SW 1271 (cell line): ENCODE measurements around the gene OXSR1.
"Not testable (repeated sequence)": the region's sequence is repeated elsewhere in the genome, so short reads cannot be mapped to it uniquely, and the experiment has no call there.

ENCODE experiments used
- DNase-seq, 2 experiments: peaks; one replicate each; lab custom pipeline; 2025; lab: John Stamatoyannopoulos, UW

OXSR1 gene

DNA sequence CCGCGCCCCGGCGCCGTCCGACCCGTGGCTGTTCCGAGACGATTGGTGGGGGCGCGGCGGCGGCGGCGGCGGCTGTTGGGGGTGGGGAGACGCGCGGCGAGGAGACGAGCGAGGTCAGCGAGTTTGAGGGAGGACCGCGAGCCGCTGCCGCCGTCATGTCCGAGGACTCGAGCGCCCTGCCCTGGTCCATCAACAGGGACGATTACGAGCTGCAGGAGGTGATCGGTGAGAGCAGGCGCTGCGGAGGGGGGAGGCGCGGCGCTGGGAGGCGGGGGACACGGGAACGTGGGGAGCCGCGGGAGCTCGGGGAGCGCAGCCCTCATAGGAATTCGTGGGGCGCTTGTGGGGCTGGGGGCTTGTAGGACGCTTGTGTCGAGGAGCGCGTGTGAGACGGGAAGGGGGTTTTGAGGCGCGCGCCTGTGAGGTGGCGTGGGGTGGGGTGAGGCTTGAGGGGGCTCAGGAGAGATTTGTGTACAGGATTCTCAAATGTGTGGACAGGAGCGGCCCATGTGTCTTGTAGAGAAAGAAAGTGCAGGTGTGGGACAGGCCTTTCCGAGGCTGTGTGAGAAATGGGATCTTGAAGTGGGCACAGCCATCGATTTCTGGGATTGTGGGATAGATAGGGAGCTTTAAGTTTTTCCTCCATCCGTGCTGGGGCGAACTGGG is 518 bp downstream of the OXSR1 start:
- peak in 1 of 2 experiments; percentile 82 for DNase-seq

DNA sequence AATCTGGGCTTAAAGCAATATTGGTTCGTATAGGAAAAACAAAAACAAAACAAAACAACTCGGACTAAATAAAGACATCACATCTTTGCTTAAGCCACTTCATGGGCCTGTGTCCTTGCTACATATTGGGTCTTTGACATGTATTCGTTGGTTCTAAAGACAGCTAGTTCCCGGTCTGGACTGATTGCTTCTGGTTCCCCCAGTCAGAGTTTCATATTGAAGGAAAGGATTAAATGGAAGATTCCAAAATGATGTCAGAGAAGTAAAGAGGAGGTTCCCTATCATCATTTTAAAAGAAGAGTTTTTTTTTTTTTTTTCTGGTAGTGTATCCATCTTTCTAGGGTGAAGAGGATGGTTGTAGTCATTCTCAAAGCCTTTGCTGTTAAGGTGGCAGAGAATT is 2.3 kb downstream of the OXSR1 start:
- DNase-seq, result peak in 1 of 2 experiments; percentile 17

DNA sequence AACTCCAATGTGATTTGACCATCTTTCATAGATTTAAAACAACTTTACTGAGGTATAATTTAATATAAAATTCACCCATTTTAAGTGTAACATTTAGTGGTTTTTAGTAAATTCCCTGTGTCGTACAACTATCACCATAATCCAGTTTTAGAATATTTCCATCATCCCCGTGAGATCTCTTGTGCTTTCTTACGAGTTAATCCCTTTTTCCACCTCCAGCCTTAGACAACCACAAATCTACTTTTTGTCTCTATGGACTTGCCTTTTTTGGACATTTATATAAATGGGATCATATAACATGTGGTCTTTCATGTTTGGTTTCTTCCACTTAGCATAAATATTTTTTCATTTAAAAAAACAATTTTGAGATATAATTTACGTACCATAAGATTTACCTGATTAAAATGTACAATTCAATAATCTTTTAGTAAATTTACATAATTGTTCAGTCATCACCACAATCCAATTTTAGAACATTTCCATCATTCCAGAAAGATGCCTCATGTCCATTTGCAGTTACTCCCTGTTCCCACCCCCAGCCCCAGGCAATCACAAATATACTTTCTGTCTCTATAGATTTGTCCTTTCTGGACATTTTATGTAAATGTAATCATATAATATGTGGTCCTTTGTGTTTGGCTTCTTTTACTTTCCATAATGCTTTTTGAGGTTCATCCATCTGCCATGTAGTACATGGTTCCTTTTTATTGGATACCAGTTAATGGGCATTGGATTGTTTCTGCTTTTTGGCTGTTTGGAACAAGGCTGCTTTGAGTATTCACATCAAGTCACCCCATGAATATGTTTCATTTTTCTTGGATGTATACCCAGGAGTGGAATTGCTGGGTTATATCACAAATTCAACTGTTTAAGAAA is 3.1 kb downstream of the OXSR1 start:
- peak in 1 of 2 experiments; percentile 44 for DNase-seq

DNA sequence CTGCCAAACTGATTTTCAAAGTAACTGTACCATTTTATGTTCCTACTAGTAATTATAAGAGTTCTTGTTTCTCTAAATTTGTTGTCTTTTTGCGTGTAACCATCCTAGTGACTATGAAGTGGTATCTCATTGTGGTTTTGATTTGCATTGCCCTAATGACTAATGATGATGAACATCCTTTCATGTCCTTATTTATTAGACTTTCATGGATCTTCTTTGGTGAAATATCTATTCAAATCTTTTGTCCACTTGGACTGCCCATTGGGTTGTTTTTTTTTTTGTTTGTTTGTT is 3.6 kb downstream of the OXSR1 start:
- DNase-seq, result no peak

DNA sequence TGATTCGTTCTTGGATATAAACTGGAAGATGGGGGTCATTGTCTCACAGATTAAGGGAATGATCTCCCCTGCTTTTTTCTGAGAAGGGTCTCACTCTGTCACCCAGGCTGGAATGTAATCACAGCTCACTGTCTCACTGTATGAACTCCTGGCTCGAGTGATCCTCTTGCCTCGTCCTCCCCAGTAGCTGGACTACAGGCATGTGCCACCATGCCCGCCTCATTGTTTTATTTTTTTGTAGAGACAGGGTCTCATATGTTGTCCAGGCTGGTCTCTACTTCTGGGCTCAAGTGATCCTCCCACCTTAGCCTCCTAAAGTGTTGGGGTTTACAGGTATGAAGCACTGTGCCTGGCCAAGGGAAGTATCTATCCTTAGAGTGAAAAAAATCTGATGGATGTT is 5.4 kb downstream of the OXSR1 start:
- no peak for DNase-seq

DNA sequence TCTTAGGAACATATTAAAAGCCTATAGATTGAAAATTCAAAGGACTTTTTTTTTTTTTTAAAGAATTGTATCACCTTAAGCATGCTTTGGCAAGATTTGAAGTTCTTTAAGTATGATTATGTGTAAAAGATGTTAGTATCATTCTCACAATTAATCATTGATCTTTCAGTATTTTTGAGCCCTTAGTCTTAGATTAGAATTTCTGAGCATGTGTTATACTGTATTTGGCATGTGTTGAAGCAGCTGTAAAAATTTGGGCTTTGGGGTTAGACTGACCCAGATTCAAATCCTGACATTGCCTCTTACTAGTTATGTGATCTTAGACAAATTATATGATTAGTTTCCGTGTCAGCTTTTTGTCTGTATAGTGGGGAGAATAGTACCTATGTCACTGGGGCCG is 6.3 kb downstream of the OXSR1 start:
- no peak for DNase-seq

DNA sequence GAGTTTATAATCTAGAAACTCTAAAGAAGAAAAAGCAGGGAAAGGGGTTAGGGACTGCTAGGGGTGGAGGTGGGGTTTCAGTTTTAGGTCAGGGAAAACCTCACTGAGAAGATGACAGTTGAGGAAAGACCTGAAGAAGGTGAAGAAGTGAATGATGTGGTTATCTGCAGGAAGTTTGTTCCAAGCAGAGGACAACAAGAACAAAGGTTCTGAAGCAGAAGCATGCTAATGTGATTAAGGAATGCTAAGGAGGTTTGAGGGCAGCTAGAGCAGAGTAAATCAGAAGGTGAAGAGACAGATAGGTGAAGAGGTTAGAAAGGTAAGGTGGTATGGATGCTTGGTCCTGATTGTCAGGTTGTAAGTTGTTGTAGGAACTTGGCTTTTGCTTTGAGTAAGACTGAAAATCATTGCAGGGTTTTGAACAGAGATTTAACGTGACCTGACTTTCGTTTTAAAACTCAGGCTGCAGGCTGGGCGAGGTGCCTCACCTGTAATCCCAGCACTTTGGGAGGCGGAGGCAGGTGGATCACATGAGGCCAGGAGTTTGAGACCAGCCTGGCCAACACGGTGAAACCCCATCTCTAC is 8.6 kb downstream of the OXSR1 start:
- no peak for DNase-seq

DNA sequence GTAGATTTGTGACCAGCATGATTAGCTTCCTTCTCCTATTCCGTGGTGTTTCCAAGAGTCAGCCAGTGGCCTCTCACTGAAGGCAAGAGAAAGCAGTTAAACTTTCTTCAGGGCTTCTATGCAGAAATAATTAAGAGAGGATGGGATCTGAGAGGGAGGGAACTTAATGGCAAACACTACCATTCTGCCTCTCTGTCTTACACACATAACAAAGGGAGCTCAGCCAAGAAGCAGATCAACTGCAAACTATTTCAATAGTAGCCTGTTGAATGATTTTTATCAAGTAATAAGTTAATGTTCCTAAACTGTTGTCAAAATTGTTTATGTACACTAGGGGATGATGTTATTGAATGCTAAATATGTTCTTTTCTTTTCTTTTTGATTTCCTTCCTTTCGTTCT is 11.8 kb downstream of the OXSR1 start:
- no peak for DNase-seq

DNA sequence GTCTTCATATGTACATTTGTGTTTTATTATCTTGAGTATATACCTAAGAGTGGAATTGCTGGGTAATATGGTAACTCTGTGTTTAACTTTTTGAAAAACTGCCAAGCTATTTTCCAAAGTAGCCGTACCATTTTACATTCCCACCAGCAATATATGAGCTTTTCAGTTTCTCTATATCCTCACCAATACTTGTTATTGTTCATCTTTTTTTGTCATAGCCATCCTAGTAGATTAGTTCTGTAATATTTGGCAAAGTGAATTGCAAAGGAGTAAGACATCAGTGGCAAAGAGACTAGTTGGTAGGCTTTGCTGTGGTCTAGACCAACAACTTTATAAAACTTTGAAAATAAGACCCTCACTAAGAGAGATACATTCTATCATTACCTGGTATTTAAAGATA is 21.4 kb downstream of the OXSR1 start:
- no peak for DNase-seq

DNA sequence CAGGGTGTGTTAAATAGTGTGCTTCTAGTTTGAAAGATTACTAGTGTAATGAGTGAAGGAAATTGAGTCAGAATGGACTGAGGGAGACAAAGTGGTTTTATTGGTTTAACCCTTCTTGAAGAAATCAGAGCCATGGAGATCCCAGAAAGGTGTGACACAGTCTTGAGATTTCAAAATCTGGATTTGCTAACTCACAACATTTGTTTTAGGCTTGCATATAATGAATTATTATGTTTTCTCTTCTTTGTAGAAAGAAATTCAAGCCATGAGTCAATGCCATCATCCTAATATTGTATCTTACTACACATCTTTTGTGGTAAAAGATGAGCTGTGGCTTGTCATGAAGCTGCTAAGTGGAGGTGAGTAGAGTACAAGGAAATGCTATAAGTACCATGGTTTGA is 25.1 kb downstream of the OXSR1 start:
- DNase-seq, result no peak

DNA sequence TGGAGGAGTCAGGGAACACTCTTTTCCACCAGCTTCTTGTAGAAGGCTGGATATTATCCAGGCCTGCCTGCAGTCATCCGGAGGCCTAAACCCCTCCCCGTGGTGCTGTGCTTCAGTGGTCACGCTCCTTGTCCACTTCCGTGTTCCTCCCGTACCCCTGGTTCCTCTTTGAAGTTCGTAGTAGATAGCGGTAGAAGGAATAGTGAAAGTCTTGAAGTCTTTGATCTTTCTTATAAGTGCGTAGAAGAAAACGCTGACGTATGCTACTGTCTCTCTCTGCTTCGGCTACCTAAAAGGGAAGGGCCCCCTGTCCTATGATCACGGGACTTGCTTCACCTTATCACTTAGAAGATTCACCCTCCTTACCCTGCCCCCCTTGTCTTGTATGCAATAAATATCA is 37.6 kb downstream of the OXSR1 start:
- not testable (repeated sequence) for DNase-seq

DNA sequence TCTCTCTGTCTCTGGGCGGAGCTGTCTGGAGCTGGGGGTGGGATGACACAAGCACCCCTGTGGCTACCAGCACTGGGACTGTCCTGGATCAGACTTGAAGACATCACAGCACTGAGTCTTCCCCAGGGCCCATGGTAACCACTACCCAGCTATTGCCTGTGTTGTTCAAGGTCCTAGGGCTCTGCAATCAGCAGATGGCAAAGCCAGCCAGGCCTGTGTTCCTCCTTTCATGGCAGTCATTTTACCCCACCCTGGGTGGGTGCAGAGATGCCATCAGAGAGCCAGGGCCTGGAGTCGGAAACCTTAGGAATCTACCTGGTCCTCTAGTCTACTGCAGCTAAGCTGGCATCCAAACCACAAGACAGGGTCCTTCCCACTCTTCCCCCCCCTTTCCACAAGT is 38.4 kb downstream of the OXSR1 start:
- DNase-seq, result no peak

DNA sequence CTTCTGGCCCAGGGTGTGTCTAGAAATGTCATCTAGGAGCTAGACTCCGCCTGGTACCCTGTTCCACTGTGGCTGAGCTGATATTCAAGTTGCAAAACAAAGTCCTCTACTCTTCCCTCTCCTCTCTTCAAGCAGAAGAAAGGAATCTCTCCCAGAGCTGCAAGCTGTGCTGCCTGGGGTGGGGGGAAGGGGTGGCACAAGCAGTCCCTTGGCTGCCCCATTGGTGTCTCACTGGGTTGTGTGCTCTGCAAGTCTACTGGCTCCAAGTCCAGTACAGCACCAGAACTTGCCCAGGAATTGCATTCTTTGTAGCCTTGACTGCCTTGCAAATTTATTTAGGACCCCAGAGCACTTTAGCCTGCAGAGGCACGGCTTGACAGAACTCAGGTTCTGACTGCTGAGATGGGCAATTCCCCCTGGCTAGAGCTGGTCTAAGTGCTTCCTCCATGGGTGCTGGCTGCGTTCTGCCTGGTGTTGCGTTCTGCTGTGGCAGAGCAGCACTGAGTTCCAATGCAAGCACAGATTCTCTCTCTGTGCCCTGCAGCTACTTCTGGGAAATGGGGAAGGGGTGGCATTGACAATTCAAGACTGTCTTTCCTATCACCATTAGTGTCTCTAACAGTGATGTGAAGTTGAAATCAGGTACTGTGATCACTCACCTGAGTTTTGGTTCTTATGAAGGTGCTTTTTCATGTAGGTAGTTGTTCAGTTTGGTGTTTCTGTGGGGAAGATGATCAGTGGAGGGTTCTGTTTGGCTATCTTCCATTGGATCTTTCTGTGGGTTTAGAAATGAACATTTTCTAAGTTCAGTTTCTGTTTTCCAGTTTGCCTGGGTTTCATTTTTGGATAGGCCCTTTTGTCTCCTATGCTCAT is 39.5 kb downstream of the OXSR1 start:
- DNase-seq, result no peak

DNA sequence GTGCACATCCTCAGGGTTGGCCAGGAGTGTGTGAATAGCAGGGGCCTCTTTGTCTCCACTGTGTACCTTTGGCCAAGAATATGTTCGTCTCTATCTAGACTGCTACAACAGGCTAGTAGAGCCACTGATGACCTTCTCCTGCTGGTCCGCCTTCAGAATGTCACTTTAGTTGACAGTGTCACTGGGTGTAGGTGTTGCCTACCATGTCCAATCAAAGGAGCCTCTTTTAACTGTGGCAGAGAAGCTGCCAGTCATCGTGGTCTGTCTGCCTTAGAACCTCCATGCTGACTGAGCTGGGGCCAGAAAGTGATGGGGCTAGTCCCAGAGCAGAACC is 40.1 kb downstream of the OXSR1 start:
- DNase-seq, result no peak

DNA sequence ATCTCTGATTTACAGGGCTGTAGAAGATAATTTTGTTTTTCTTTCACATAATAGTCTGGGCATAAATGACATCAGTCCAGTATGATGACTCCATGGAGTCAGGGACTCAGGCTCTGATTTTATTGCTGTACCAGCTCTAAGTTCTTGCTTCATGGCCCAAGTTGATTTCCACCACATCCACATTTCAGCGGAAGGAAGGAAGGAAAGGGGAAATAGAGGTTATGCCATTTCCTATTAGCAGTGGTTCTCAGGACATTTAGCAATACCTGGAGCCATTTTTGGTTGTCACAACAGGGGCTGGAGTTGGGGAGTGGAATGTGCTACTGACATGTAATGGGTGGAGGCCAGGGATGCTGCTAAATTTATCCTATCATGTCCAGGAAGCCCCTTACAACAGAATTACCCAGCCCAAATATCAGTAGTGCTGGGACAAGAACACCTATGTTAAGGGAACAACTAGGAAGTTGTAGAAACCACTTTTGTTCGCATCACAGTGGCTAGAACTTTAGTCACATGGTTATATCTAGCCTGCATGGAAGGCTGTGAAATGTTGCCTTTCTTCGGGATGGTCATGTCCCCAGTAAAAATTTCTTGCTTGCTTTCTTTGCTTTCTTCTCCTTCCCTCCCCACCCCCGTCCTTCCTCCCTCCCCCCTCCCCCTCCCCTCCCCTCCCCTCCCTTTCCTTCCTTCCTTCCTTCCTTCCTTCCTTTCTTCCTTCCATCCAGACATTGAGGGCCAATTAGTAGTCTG is 42.1 kb downstream of the OXSR1 start:
- no peak for DNase-seq

DNA sequence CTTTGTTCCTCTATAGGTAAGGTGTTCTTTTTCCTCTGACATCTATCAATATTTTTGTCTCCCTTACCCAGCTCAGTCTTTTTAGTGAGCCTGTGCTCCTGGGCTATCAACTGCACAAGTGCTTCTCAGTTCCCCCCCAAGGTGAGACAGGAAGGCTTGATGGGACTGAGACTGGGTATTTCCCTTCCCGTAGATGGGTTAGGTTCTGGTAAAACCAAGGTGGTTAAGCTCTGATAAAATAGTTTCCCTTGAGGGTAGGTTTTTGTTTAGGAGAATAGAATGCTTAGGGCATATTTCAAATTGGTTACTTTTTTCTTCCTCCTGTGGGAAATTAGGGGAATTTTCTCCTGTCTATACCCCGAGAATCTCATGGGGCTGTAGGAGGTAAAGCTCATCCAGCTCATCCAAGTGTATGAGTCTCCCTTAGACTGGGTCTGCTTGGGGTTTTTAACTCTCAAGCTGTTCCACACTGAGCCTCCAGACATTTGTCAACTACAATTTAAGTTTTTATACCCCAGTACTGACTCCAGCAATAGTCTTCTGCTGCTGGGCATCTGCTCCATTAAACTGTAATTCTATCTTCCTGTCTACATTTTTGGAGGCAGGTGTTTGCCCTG is 44.9 kb downstream of the OXSR1 start:
- no peak for DNase-seq

DNA sequence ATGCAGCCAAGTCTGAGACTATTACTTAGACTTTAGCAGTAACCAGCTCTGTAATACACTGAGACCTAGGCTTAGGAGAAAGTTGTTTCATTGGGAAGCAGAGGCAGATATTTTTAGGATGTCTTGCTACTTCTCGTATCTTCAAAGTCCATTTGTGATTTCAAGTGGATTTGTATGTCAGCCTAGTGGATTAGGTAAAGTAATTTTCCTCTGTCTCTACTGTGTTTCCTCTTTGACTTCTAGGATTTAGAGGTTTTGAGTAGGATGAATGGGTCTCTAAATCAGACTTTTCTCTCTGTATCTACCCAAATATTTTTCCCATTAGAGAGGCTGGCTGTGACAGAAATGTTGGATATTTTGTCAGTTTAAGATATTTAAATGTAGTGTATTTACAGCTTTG is 46.8 kb downstream of the OXSR1 start:
- no peak for DNase-seq

DNA sequence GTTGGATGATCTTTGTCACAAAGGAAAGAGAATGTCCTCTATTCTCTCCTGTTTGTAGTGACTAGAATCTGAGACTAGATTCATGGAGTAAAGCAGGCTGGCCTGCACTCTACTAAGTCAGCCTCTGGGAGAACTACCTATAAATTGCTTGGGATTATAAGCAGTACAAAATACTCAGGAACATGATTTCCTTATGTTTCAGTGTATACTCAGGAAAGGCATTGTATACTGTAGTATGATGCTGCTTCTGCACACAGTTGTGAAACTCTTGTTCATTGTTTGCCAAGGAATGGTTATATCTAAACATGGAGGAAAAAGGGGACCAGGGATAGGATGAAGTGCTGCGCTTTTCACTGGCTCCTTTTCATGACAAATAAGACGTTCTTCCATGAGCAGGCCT is 49.2 kb downstream of the OXSR1 start:
- DNase-seq, result no peak

DNA sequence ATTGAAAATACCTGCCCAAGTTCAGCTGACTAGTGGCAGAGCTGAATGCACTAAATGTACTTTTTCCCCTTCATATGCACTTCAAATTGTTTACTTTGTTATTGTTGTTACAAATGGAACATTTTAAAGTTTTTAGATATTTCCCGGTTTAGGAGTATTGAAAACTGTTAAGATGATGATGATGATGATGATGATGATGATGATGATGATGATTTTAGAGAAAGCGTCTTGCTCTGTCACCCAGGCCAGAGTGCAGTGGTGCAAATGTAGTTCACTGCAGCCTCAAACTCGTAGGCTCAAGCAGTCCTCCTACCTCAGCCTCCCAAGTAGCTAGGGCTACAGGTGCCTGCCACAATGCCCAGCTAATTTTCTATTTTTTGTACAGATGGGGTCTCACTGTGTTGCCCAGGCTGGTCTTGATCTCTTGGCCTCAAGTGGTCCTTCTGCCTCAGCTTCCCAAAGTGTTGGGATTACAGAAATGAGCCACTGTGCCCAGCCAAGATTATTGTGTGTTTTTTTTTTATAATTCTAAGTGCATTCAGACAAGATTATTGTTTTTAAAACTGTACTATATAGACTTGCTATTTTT is 54.4 kb downstream of the OXSR1 start:
- no peak for DNase-seq

DNA sequence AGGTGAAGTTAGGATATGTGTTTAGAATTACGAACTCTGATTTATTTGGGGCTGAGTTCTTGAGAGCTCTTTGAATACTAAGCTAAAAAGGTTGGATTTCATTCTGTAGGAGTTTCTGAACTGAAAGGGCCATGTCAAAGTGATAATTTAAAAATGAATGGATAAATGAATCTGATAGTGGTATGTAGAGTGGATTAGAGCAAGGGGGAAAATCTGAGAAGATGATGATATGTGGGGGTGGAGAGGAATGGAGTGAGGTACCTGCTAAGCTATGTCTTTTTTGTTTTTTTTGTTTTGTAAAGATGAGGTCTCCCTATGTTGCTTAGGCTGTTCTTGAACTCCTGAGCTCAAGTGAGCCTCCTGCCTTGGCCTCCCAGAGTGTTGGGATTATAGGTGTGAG is 55.7 kb downstream of the OXSR1 start:
- DNase-seq, result no peak

DNA sequence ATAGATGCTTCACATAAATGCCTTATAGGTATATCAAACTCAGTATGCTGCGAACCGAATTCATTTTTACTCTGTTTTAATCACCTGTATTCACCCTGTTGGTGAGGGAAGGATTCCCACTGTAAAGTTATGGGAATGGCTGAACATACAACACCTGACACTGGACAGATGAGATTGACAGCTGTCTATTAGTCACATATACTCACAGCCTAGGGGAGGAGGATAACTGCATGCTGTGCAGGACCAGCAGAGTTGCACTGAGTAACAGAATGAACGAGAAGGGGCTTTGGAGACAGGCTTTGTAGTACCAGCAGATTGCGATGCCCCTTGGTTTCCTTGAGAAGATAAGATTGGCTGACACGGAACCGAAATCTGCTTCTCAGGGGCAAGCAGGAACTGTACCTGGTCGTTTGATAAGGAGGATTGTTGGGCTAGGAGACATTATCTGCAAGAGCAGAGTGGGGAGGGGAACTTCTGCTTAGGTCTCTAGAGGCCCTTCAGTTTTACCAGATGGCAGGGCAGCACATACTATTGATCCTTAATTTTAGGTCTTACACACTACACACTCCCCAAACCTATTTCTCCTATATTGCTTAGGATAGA is 56.8 kb downstream of the OXSR1 start:
- DNase-seq, result no peak
